Measurements from ENCODE around the gene ZNF541.

- TF ChIP-seq POLR2AphosphoS5 (IDR thresholded peaks at IDR 0.05) (no peak), CTCF (IDR thresholded peaks at IDR 0.05 in 8 of 11, conservative IDR thresholded peaks at IDR 0.05 in 3 of 11) (no peak)
Observed at GRCh38 chr19:47598407-47599349, 25.7 kb upstream of the ZNF541 start.
